ENCODE results near the gene EPS8. TPM values are rescaled to one million over a fixed set of nuclear protein-coding genes. Genes with fewer than 3 reads are reported as not detected.
"Not testable (repeated sequence)": the region's sequence is repeated elsewhere in the genome, so short reads cannot be mapped to it uniquely, and the experiment has no call there.

The EPS8 gene
- total RNA-seq, 2 experiments from 2014 or later: 1.5 to 2.0 TPM

- Mint-ChIP-seq H3K27me3 (no peaks in the 10 kb centered on the region), H3K9me3 (ENCODE audit: low read depth) (no peaks in the 10 kb centered on the region), H3K4me3 (no peak overlapping the region), H3K27ac (no peak overlapping the region), H3K4me1 (no peaks in the 10 kb centered on the region), H3K36me3 (ENCODE audit: low read depth) (no peaks in the 10 kb centered on the region)
- POLR2A ChIA-PET: interaction anchor here (0.7 kb wide), 1 partner anchor 43 kb away, joined by 3 read pairs; no protein-coding TSS in a partner anchor
- ATAC-seq (no peak), DNase-seq (no peak)
- intact Hi-C loops (cut with DNase I, micrococcal nuclease): no loop called here
- CTCF ChIA-PET: interaction anchor here (0.6 kb wide), 1 partner anchor 84 kb away, joined by 3 read pairs; no protein-coding TSS in a partner anchor
Measured at GRCh38 chr12:15629761-15630160, 159.4 kb downstream of the EPS8 start.

DNA sequence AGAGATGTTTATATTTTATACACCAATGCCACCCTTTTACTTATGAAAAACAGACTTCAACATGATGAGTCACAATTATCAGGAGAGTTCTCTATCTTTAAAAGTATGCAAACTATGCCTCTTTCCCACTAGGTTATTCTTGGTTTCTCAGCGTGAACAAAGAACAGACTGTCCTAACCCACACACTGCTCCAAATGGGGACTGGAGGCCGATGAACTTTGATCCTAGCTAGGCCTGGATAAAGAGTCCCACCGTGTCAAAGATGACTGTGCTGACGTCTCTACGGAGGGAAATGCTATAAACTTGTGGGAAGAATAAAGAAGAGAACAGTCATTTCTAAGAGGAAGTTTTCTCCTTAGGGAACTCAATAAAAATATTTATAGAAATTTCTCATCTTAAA is 160.1 kb downstream of the EPS8 start:
- Mint-ChIP-seq H3K27me3 (no peaks in the 10 kb centered on the region), H3K9me3 (ENCODE audit: low read depth) (no peaks in the 10 kb centered on the region)
- DNase-seq: no peak

DNA sequence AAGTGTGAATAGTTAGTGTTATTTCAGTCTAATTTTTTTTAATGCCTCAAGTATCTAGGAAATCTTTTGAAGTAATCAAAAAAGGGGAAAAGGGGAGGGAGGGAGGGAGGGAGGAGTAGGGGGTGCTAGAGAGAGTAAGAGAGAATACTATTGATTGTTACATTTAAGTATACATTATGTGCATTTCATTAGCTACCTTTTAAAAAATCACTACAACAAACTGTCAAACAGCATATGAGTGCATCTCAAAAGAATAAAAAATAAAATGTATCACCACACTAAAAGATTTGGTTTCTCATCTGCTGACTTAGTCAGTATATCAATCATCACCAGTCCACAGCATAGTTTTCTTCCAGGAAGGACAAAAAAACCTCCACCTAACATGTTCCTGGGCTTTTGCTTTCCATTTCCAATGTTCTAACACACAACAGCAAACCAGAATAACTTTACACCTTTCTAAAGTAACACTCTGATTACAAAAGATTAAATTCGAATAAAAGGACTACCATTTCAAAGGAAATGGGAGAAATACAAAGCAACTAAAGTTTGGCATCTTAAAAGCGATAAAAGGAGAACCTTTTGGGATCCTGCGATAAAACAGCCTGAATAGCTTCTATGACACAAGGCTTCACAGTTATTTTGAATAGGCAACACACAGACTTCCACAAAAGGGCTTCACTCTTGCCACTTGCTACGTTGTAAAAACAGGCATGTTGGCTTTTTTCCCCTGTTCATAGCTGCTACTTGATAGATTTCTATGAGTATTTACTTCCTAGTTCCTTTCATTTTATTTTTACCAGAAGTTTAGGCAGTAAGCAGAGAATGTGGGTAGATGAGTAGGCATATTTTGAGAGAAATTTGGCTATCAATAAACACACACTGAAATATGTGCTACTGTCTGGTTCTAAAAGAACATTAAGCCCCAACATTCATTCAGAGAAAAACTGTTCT is 160.9 kb downstream of the EPS8 start:
- no peaks in the 10 kb centered on the region for H3K27me3 Mint-ChIP-seq
- POLR2A ChIA-PET: no interaction called here
- no peaks in the 10 kb centered on the region for H3K36me3 Mint-ChIP-seq (ENCODE audit: low read depth)
- DNase-seq (no peak), ATAC-seq (no peak)
- intact Hi-C loops (cut with DNase I, micrococcal nuclease): no loop called here
- no peak overlapping the region for H3K27ac Mint-ChIP-seq
- no peaks in the 10 kb centered on the region for H3K9me3 Mint-ChIP-seq (ENCODE audit: low read depth)
- no peaks in the 10 kb centered on the region for H3K4me1 Mint-ChIP-seq
- CTCF ChIA-PET: interaction anchor here (1.3 kb wide), 1 partner anchor 96 kb away, joined by 3 read pairs; no protein-coding TSS in a partner anchor
- H3K4me3 Mint-ChIP-seq: no peak overlapping the region

More for the DNA sequence above, 160.1 kb downstream of the EPS8 start:
- POLR2A ChIA-PET: no interaction called here
- Mint-ChIP-seq H3K36me3 (ENCODE audit: low read depth) (no peaks in the 10 kb centered on the region), H3K4me3 (no peak overlapping the region), H3K4me1 (no peaks in the 10 kb centered on the region), H3K27ac (no peak overlapping the region)
- no peak for ATAC-seq
- CTCF ChIA-PET: interaction anchor here (0.6 kb wide), 1 partner anchor 83 kb away, joined by 3 read pairs; no protein-coding TSS in a partner anchor
- intact Hi-C loops (cut with DNase I, micrococcal nuclease): no loop called here

- Mint-ChIP-seq H3K36me3 (ENCODE audit: low read depth) (no peaks in the 10 kb centered on the region), H3K27ac (no peak overlapping the region), H3K27me3 (no peaks in the 10 kb centered on the region), H3K9me3 (ENCODE audit: low read depth) (no peaks in the 10 kb centered on the region), H3K4me1 (no peaks in the 10 kb centered on the region), H3K4me3 (no peak overlapping the region)
- intact Hi-C loops (cut with DNase I, micrococcal nuclease): no loop called here
- ATAC-seq (no peak), DNase-seq (no peak)
- ChIA-PET POLR2A (interaction anchor here (0.5 kb wide), 1 partner anchor 213 kb away, joined by 3 read pairs; no protein-coding TSS in a partner anchor), CTCF (no interaction called here)
Measured at GRCh38 chr12:15625075-15625474, 164.1 kb downstream of the EPS8 start.

GRCh38 chr12:15620741-15621539 is 168.2 kb downstream of the EPS8 start:
- DNase-seq (no peak), ATAC-seq (no peak)
- CTCF ChIA-PET: interaction anchor here (0.6 kb wide), 1 partner anchor 11 kb away, joined by 4 read pairs; no protein-coding TSS in a partner anchor
- H3K9me3 Mint-ChIP-seq (ENCODE audit: low read depth): peaks cover 6% of the 10 kb centered on the region
- POLR2A ChIA-PET: no interaction called here
- intact Hi-C loops (cut with DNase I, micrococcal nuclease): no loop called here
- H3K36me3 Mint-ChIP-seq (ENCODE audit: low read depth): peaks cover 2% of the 10 kb centered on the region
- H3K4me1 Mint-ChIP-seq: no peaks in the 10 kb centered on the region
- H3K27me3 Mint-ChIP-seq: peaks cover 8% of the 10 kb centered on the region
- H3K4me3 Mint-ChIP-seq: no peak overlapping the region
- H3K27ac Mint-ChIP-seq: no peak overlapping the region

DNA sequence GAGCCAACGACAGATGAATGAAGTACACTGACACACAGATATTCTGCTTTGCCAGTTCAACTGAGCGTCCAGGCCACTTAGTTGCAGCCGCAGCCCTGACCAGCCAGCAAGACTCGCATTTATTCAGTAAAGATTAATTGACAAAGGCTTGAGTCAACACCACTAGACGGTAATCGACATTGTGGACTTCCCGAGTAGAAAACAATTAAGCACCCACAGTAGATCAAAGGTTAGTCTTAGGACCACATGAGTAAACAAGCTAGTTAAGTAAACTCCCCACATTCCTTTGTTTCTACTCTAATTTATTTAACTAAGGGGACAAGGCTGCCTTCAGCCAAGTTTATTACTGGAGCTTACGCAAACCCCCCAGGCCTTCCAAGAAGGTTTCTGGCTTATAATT is 172.7 kb downstream of the EPS8 start:
- H3K27ac Mint-ChIP-seq; ATAC-seq; intact Hi-C loops (cut with DNase I, micrococcal nuclease); H3K4me1 Mint-ChIP-seq; CTCF ChIA-PET; DNase-seq; H3K36me3 Mint-ChIP-seq (ENCODE audit: low read depth); POLR2A ChIA-PET; H3K4me3 Mint-ChIP-seq; H3K27me3 Mint-ChIP-seq: not testable (repeated sequence)
- H3K9me3 Mint-ChIP-seq (ENCODE audit: low read depth): peaks cover 12% of the 10 kb centered on the region

DNA sequence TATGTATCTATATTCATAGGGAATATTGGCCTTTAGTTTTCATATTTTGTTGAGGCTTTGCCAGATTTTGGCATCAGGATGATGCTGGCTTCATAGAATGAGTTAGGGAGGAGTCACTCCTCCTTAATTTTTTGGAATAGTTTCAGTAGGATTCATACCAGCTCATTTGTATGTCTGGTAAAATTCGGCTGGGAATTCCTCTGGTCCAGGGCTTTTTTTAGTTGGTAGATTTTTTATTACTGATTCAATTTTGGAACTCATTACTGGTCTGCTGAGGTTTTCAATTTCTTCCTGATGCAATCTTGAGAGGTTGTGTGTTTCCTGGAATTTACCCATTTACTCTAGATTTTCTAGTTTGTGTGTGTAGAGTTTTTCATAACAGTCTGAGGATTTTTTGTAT is 175.2 kb downstream of the EPS8 start:
- no peak for ATAC-seq
- ChIA-PET CTCF (no interaction called here), POLR2A (no interaction called here)
- DNase-seq: no peak
- Mint-ChIP-seq H3K36me3 (ENCODE audit: low read depth) (peaks cover 2% of the 10 kb centered on the region), H3K4me3 (no peak overlapping the region), H3K27me3 (peaks cover 4% of the 10 kb centered on the region), H3K4me1 (no peaks in the 10 kb centered on the region), H3K27ac (no peak overlapping the region), H3K9me3 (ENCODE audit: low read depth) (peaks cover 12% of the 10 kb centered on the region)
- intact Hi-C loops (cut with DNase I, micrococcal nuclease): no loop called here

- DNase-seq (no peak), ATAC-seq (no peak)
- Mint-ChIP-seq H3K4me1 (no peaks in the 10 kb centered on the region), H3K4me3 (no peak overlapping the region), H3K9me3 (ENCODE audit: low read depth) (peaks cover 3% of the 10 kb centered on the region), H3K27me3 (peaks cover 2% of the 10 kb centered on the region), H3K36me3 (ENCODE audit: low read depth) (no peaks in the 10 kb centered on the region), H3K27ac (no peak overlapping the region)
- POLR2A ChIA-PET: no interaction called here
- CTCF ChIA-PET: interaction anchor here (0.6 to 2.1 kb wide), 4 partner anchors 18 to 73 kb away, joined by 3 to 6 read pairs (median 5); no protein-coding TSS in a partner anchor
- intact Hi-C loops (cut with DNase I, micrococcal nuclease): no loop called here
Measured at GRCh38 chr12:15608941-15609340, 180.2 kb downstream of the EPS8 start.

GRCh38 chr12:15608406-15608805 is 180.8 kb downstream of the EPS8 start:
- intact Hi-C loops (cut with DNase I, micrococcal nuclease): no loop called here
- peaks cover 2% of the 10 kb centered on the region for H3K27me3 Mint-ChIP-seq
- H3K36me3 Mint-ChIP-seq (ENCODE audit: low read depth): no peaks in the 10 kb centered on the region
- no peak overlapping the region for H3K27ac Mint-ChIP-seq
- peaks cover 3% of the 10 kb centered on the region for H3K9me3 Mint-ChIP-seq (ENCODE audit: low read depth)
- ChIA-PET POLR2A (no interaction called here), CTCF (interaction anchor here (0.6 to 2.1 kb wide), 3 partner anchors 20 to 73 kb away, joined by 3 to 6 read pairs (median 4); no protein-coding TSS in a partner anchor)
- no peak overlapping the region for H3K4me3 Mint-ChIP-seq
- ATAC-seq (no peak), DNase-seq (no peak)
- H3K4me1 Mint-ChIP-seq: no peaks in the 10 kb centered on the region

DNA sequence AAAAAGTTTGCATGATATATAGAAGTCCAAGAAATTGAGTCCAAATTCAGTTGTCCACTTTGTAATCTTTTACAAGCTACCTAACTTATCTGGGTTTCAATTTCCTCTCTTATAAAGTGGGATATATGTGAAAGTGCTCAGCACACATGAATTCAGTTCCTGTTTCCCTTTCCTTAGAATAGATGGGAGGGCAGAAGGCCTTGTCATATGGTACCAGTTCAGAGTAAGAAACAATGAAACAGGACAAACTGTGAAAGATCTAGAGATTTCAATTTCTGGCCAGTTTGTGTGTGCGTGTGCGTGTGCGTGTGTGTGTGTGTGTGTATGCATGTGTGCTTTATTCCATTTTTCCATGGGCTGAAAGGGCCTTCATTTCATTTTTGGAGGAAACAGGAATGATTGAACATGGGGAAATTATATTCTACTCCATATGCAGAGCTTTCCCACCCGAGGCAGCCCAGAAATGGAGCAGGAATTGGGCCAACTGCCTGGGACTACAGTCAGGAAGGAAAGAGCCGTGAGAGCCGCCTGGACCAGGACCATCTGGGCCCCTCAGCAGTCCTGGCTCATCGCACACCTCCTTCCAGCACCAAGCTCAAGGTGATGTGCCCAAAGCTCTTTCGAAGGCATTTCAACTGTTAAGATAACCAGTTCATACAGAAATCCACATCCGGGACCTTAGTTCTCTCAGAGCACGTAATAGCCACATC is 183.2 kb downstream of the EPS8 start:
- CTCF ChIA-PET: interaction anchor here (1.7 kb wide), 1 partner anchor 11 kb away, joined by 4 read pairs; no protein-coding TSS in a partner anchor
- Mint-ChIP-seq H3K4me1 (peaks cover 6% of the 10 kb centered on the region), H3K27me3 (peaks cover 4% of the 10 kb centered on the region), H3K36me3 (ENCODE audit: low read depth) (no peaks in the 10 kb centered on the region), H3K27ac (no peak overlapping the region), H3K4me3 (no peak overlapping the region), H3K9me3 (ENCODE audit: low read depth) (no peaks in the 10 kb centered on the region)
- intact Hi-C loops (cut with DNase I, micrococcal nuclease): no loop called here
- POLR2A ChIA-PET: no interaction called here
- ATAC-seq: no peak
- no peak for DNase-seq

DNA sequence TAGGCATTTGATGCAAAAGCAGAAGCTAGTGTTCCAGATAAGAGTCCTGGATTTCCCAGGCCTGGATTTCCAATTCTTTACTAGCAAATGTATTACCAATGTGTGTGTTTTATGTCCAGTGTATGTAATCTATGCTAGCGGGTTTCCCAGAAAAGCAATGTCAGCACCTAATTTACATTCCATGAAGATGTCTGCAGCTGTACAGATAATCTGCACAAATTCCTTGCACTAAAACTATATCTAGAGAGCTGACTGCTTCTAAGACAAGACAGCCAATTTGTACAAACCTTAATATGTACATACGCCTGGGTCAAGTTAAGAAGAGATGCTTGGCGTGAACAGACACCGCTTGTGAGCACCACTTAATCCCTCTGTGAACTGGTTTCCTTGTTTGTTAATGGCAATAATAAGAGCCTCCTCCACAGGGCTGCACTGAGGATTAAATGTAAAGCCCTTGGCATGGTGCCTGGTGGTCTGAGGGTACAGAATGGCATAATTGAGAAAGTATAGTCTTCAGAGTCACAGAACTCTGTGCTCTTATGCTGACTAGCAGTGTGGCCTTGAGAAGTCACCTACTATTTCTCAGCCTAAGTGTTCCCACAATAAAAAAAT is 185.6 kb downstream of the EPS8 start:
- CTCF ChIA-PET: interaction anchor here (1.0 to 1.4 kb wide), 3 partner anchors 13 to 14 kb away, joined by 3 to 6 read pairs (median 4); no protein-coding TSS in a partner anchor
- Mint-ChIP-seq H3K4me3 (no peak overlapping the region), H3K36me3 (ENCODE audit: low read depth) (no peaks in the 10 kb centered on the region)

More for the DNA sequence above, 185.6 kb downstream of the EPS8 start:
- intact Hi-C loops (cut with DNase I, micrococcal nuclease): no loop called here
- no peak overlapping the region for H3K27ac Mint-ChIP-seq
- peaks cover 4% of the 10 kb centered on the region for H3K27me3 Mint-ChIP-seq
- H3K9me3 Mint-ChIP-seq (ENCODE audit: low read depth): no peaks in the 10 kb centered on the region
- no peak for DNase-seq
- peaks cover 6% of the 10 kb centered on the region for H3K4me1 Mint-ChIP-seq
- POLR2A ChIA-PET: no interaction called here
- no peak for ATAC-seq
